Measurements from ENCODE around the gene PTPRG. TPM values are rescaled to one million over a fixed set of nuclear protein-coding genes. Genes with fewer than 3 reads are reported as not detected.

The PTPRG gene
- total RNA-seq = 10 to 100 TPM; 23.9 to 31.6 TPM

- H3K36me3 ChIP-seq (replicated peaks in 1 of 2; ENCODE audit: insufficient read depth in 1 of 2, low read depth in 2 of 2) = no peaks in the 10 kb centered on the region
- intact Hi-C loops (cut with DNase I) = no loop called here
- peak; percentile 90 to 94 (median 93) for DNase-seq
- TF ChIP-seq POLR2A (IDR thresholded peaks at IDR 0.05) = peak; percentile 69 to 86 (median 78)
- TF ChIP-seq, protein P1, sequence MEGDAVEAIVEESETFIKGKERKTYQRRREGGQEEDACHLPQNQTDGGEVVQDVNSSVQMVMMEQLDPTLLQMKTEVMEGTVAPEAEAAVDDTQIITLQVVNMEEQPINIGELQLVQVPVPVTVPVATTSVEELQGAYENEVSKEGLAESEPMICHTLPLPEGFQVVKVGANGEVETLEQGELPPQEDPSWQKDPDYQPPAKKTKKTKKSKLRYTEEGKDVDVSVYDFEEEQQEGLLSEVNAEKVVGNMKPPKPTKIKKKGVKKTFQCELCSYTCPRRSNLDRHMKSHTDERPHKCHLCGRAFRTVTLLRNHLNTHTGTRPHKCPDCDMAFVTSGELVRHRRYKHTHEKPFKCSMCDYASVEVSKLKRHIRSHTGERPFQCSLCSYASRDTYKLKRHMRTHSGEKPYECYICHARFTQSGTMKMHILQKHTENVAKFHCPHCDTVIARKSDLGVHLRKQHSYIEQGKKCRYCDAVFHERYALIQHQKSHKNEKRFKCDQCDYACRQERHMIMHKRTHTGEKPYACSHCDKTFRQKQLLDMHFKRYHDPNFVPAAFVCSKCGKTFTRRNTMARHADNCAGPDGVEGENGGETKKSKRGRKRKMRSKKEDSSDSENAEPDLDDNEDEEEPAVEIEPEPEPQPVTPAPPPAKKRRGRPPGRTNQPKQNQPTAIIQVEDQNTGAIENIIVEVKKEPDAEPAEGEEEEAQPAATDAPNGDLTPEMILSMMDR (IDR thresholded peaks at IDR 0.05) = peak in 1 of 7 experiments; percentile 7
- H3K4me1 ChIP-seq = peaks cover 26% of the 10 kb centered on the region
- no peaks in the 10 kb centered on the region for H3K27me3 ChIP-seq
- 1% methylated on average over 24 to 71 of the region's 74 CpGs for WGBS, 2 donors
- H3K4me3 ChIP-seq = peak within 1 kb of the TSS; percentile 57 to 89
- peak within 1 kb of the TSS; percentile 86 to 96 (median 93) for H3K27ac ChIP-seq
- ATAC-seq = peak; percentile 86
- H3K9me3 ChIP-seq = peaks cover 0 to 7% (median 0%) of the 10 kb centered on the region in 3 donors
Measured at GRCh38 chr3:61561374-61562041, at the start of gene PTPRG. TSS of gene PTPRG (plus strand) at chr3:61561571. CDS start at chr3:61562288, 717 bp downstream.

DNA sequence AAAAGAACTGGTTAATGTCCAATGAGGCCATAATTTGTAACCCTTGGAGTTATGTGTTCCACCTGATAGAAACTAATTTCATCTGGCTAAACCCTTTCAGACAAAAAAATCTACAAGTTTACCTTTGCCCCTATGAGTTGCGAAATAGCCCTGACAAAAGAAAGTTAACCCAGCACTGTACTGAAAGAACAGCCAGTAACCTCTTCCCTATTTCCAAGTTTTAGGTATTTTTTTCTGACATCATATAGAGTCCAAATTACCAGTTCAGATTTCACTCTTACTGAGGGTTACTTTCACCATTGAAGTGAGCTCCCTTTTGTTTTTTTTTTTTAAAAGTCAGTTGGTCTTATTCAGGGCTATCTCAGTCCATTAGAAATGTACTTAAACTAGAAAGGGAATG, 42.8 kb upstream of the PTPRG start:
- Histone ChIP-seq H3K36me3 (replicated peaks in 1 of 2; ENCODE audit: insufficient read depth in 1 of 2, low read depth in 2 of 2) (no peaks in the 10 kb centered on the region), H3K4me1 (no peaks in the 10 kb centered on the region), H3K27me3 (no peaks in the 10 kb centered on the region), H3K4me3 (no peak overlapping the region), H3K9me3 (no peaks in the 10 kb centered on the region), H3K27ac (no peak overlapping the region)
- intact Hi-C loops (cut with DNase I) = no loop called here
- WGBS, 2 donors = 84 to 92% methylated on average over 1 of the region's 1 CpG
- DNase-seq (no peak), ATAC-seq (no peak)
- no peak for TF ChIP-seq POLR2A (IDR thresholded peaks at IDR 0.05)
- TF ChIP-seq, protein P1 (IDR thresholded peaks at IDR 0.05) = no peak

GRCh38 chr3:61520966-61521628, 40.3 kb upstream of the PTPRG start:
- intact Hi-C loops (cut with DNase I) = no loop called here
- no peak overlapping the region for H3K4me3 ChIP-seq
- no peaks in the 10 kb centered on the region for H3K9me3 ChIP-seq
- no peaks in the 10 kb centered on the region for H3K27me3 ChIP-seq
- DNase-seq (no peak), ATAC-seq (no peak)
- no peak overlapping the region for H3K27ac ChIP-seq
- WGBS, 2 donors = 67 to 68% methylated on average over 2 of the region's 2 CpGs
- no peaks in the 10 kb centered on the region for H3K36me3 ChIP-seq (replicated peaks in 1 of 2; ENCODE audit: insufficient read depth in 1 of 2, low read depth in 2 of 2)
- H3K4me1 ChIP-seq = no peaks in the 10 kb centered on the region
- no peak for TF ChIP-seq POLR2A (IDR thresholded peaks at IDR 0.05)
- TF ChIP-seq, protein P1 (IDR thresholded peaks at IDR 0.05) = no peak

- H3K27ac ChIP-seq = no peak overlapping the region
- no peaks in the 10 kb centered on the region for H3K9me3 ChIP-seq
- 78 to 83% methylated on average over 4 of the region's 4 CpGs for WGBS, 2 donors
- H3K27me3 ChIP-seq = no peaks in the 10 kb centered on the region
- intact Hi-C loops (cut with DNase I) = no loop called here
- no peaks in the 10 kb centered on the region for H3K36me3 ChIP-seq (replicated peaks in 1 of 2; ENCODE audit: insufficient read depth in 1 of 2, low read depth in 2 of 2)
- no peak overlapping the region for H3K4me3 ChIP-seq
- DNase-seq (no peak), ATAC-seq (no peak)
- no peak for TF ChIP-seq POLR2A (IDR thresholded peaks at IDR 0.05)
- no peaks in the 10 kb centered on the region for H3K4me1 ChIP-seq
Measured at GRCh38 chr3:61522060-61522459, 39.3 kb upstream of the PTPRG start.

GRCh38 chr3:61522626-61523025, 38.7 kb upstream of the PTPRG start:
- Histone ChIP-seq H3K27ac (no peak overlapping the region), H3K4me3 (no peak overlapping the region), H3K4me1 (no peaks in the 10 kb centered on the region), H3K27me3 (no peaks in the 10 kb centered on the region), H3K36me3 (replicated peaks in 1 of 2; ENCODE audit: insufficient read depth in 1 of 2, low read depth in 2 of 2) (no peaks in the 10 kb centered on the region), H3K9me3 (no peaks in the 10 kb centered on the region)
- ATAC-seq = no peak
- TF ChIP-seq, protein P1 (IDR thresholded peaks at IDR 0.05) = no peak
- TF ChIP-seq POLR2A (IDR thresholded peaks at IDR 0.05) = no peak
- no peak for DNase-seq
- WGBS, 2 donors = 57 to 61% methylated on average over 2 of the region's 2 CpGs
- intact Hi-C loops (cut with DNase I) = no loop called here

Measured in body of pancreas (tissue), 4 donors.